Stimulated activated CD4-positive, alpha-beta T cell treated with anti-CD3 and anti-CD28 coated beads, Interleukin-2, amount 100 ng/mL, for 24 hours (primary cell): ENCODE measurements around the gene CD177.
"Not testable (repeated sequence)": the region's sequence is repeated elsewhere in the genome, so short reads cannot be mapped to it uniquely, and the experiment has no call there.

Source experiments
- DNase-seq, 2 donors: peaks; one replicate each; pipeline ENCODE4 v3.0.0-alpha.2; 2020

Gene CD177

GRCh38 chr19:43353606-43354304 lies at the start of gene CD177:
Gene CD177 (plus strand): TSS chr19:43353686. CDS start chr19:43353715, 29 bp downstream.
- no peak for DNase-seq

GRCh38 chr19:43305642-43306041 lies 47.8 kb upstream of the CD177 start:
- no peak for DNase-seq

GRCh38 chr19:43306097-43306496 lies 47.4 kb upstream of the CD177 start:
- no peak for DNase-seq

GRCh38 chr19:43308244-43308815 lies 45.2 kb upstream of the CD177 start:
- DNase-seq = no peak

GRCh38 chr19:43309466-43309865 lies 44.0 kb upstream of the CD177 start:
- no peak for DNase-seq

GRCh38 chr19:43310221-43310620 lies 43.3 kb upstream of the CD177 start:
- DNase-seq = no peak

- DNase-seq = no peak
Observed at GRCh38 chr19:43311256-43311655, 42.2 kb upstream of the CD177 start.

GRCh38 chr19:43311706-43312105 lies 41.8 kb upstream of the CD177 start:
- no peak for DNase-seq

- DNase-seq = no peak
Observed at GRCh38 chr19:43313711-43314495, 39.6 kb upstream of the CD177 start.

- DNase-seq = no peak
Observed at GRCh38 chr19:43315851-43316250, 37.6 kb upstream of the CD177 start.

- no peak for DNase-seq
Observed at GRCh38 chr19:43316591-43317319, 36.7 kb upstream of the CD177 start.

- DNase-seq = no peak
Observed at GRCh38 chr19:43318203-43318602, 35.3 kb upstream of the CD177 start.

GRCh38 chr19:43318796-43319314 lies 34.6 kb upstream of the CD177 start:
- DNase-seq = no peak

- no peak for DNase-seq
Observed at GRCh38 chr19:43320546-43320945, 32.9 kb upstream of the CD177 start.

- DNase-seq = not testable (repeated sequence)
Observed at GRCh38 chr19:43326761-43327160, 26.7 kb upstream of the CD177 start.

GRCh38 chr19:43328561-43328960 lies 24.9 kb upstream of the CD177 start:
- not testable (repeated sequence) for DNase-seq

- not testable (repeated sequence) for DNase-seq
Observed at GRCh38 chr19:43329049-43329448, 24.4 kb upstream of the CD177 start.

- DNase-seq = no peak
Observed at GRCh38 chr19:43329989-43330388, 23.5 kb upstream of the CD177 start.

GRCh38 chr19:43330726-43331434 lies 22.6 kb upstream of the CD177 start:
- DNase-seq = no peak

GRCh38 chr19:43331435-43332010 lies 22.0 kb upstream of the CD177 start:
- no peak for DNase-seq

- no peak for DNase-seq
Observed at GRCh38 chr19:43332058-43332922, 21.2 kb upstream of the CD177 start.
